Astrocyte of the cerebellum (primary cell): ENCODE data around the gene RAMAC.
A peak's percentile ranks its signal among the peaks of the same experiment; 100 is the strongest.

Experiments
- DNase-seq: peaks from one replicate; pipeline ENCODE4 v3.0.0-alpha.2; 2011; ENCODE audit warnings: low read depth
- H3K4me3 ChIP-seq: 2 replicates; pipeline ENCODE4 v1.5.1; 2011; ENCODE audit warnings: mild to moderate bottlenecking, low read depth, low read length, moderate library complexity
- in situ Hi-C: cut with HindIII; loops from 2 replicates; pipeline ENCODE4 v1.10.0; 2017; ENCODE audit warnings: low sequenced_read_pairs
- TF ChIP-seq, protein P1 (sequence below): IDR thresholded peaks from 2 replicates; pipeline ENCODE4 v1.5.1; 2012; ENCODE audit warnings: low read length, low read depth, moderate library complexity, mild to moderate bottlenecking; ENCODE audit errors: missing control alignments

The RAMAC gene

DNA sequence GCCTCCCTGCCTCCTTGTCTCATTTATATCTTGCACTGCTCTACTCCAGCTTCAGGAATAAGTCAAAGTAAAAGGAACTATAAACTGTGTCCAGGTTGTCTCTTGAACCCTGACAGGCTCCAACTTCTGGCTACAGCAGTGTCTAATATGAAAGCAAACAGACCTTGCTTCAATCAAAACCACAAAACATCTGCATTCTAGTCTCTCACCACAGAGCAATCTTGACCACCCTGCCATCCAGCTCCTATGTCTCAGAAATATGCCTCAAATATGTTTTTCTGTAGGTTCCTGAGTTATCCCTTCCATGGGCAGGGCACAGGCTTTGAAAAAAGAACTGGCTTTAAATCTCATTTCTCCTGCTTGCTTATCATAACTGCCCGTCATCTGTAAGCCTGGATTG is 13.0 kb upstream of the RAMAC start:
- in situ Hi-C loops: no loop called here
- DNase-seq: no peak
- H3K4me3 ChIP-seq: no peak overlapping the region
- TF ChIP-seq, protein P1, sequence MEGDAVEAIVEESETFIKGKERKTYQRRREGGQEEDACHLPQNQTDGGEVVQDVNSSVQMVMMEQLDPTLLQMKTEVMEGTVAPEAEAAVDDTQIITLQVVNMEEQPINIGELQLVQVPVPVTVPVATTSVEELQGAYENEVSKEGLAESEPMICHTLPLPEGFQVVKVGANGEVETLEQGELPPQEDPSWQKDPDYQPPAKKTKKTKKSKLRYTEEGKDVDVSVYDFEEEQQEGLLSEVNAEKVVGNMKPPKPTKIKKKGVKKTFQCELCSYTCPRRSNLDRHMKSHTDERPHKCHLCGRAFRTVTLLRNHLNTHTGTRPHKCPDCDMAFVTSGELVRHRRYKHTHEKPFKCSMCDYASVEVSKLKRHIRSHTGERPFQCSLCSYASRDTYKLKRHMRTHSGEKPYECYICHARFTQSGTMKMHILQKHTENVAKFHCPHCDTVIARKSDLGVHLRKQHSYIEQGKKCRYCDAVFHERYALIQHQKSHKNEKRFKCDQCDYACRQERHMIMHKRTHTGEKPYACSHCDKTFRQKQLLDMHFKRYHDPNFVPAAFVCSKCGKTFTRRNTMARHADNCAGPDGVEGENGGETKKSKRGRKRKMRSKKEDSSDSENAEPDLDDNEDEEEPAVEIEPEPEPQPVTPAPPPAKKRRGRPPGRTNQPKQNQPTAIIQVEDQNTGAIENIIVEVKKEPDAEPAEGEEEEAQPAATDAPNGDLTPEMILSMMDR: no peak

DNA sequence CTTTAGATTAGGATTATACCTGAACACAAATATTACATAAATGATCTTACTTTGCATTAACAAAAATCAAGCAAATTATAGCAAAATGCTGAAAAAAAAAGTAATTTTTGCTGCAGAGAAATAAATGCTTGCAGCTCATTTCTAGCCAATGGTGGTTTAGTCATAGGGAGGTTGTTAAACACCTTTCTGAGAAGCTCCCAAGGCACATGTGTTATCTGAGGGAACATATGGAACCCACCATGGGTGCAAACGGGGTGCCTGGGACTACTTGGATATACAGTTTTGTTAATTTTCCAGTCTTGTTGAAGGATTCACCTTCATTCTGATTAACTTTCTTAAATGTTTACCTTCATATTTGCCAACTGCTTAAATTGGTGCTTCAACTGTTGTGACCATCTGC is 8.9 kb upstream of the RAMAC start:
- in situ Hi-C loops: no loop called here
- TF ChIP-seq, protein P1: no peak
- no peak overlapping the region for H3K4me3 ChIP-seq
- no peak for DNase-seq

DNA sequence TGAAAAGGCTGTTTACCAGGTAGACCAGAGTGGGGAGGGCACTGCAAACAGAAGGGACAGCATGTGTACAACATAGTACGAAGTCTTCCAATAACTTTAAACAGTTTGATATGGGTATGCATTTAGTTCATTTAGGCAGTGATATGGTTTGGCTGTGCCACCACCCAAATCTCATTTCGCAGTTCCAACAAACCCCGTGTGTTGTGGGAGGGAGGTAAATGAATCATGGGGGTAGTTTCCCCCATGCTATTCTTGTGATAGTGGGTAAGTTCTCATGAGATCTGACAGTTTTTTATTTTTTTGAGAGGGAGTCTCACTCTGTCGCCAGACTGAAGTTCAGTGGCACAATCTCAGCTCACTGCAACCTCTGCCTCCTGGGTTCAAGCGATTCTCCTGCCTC is 7.6 kb upstream of the RAMAC start:
- DNase-seq: no peak

DNA sequence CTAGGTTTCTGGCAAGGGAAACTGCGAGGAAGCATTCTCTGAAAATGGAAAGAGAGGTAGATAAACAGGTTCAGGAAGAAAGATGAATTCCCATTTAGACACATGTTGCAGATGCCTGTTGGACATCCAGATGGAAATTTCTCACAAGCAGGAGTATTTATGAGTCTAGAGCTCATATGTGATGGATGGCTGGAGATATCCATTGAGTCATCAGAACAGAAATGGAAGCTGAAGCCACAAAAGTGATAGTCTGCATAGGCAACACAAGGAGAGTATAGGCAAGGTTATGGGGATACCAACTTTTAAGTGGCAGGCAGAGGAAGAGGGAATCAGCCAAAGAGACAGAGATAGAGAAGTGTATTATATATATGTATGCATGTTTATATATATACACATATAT is 6.3 kb upstream of the RAMAC start:
- no peak for DNase-seq
- in situ Hi-C loops: no loop called here
- no peak overlapping the region for H3K4me3 ChIP-seq
- TF ChIP-seq, protein P1: no peak

More for the DNA sequence above, 7.6 kb upstream of the RAMAC start:
- TF ChIP-seq, protein P1: no peak
- in situ Hi-C loops: no loop called here
- H3K4me3 ChIP-seq: no peak overlapping the region

DNA sequence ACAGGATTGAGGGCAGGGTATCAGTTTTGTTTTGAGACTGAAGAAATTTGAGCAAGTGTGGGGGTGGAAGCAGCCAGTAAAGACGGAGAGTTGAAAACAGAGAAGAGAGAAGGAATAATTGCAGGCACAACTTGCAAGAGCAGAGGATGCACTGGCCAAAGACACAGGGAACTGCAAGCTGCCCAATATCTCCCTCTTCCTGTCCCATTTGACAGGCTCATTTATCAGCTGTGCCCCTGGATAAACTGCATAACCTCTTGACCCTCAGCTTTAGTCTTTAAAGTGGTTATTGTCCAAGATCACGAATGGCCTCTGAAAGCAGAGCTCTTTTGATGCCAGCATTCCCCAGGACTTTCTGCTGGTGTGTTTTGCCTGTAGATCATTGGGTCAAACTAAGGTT is 5.0 kb upstream of the RAMAC start:
- no peak overlapping the region for H3K4me3 ChIP-seq
- TF ChIP-seq, protein P1: no peak
- in situ Hi-C loops: no loop called here
- DNase-seq: no peak

DNA sequence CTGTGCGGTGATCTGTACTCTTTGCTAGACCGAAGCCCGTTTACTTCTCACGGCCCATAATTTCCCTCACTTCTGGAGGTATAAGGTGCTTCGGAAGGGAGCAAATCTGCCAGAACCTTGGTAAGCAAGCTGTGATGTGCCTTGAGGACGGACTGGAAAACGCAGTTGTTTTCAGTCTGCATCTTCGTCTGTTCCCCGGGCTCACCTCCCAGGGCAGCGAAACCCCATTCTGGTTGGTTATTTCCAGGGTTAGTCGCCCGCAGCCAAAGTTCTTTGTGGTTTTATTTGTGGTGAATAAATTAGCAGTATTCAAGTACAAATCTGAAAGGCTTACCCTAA is 401 bp downstream of the RAMAC start:
- in situ Hi-C loops: no loop called here
- TF ChIP-seq, protein P1: no peak
- peak; percentile 8 for DNase-seq
- H3K4me3 ChIP-seq: peak overlapping the region; percentile 60

DNA sequence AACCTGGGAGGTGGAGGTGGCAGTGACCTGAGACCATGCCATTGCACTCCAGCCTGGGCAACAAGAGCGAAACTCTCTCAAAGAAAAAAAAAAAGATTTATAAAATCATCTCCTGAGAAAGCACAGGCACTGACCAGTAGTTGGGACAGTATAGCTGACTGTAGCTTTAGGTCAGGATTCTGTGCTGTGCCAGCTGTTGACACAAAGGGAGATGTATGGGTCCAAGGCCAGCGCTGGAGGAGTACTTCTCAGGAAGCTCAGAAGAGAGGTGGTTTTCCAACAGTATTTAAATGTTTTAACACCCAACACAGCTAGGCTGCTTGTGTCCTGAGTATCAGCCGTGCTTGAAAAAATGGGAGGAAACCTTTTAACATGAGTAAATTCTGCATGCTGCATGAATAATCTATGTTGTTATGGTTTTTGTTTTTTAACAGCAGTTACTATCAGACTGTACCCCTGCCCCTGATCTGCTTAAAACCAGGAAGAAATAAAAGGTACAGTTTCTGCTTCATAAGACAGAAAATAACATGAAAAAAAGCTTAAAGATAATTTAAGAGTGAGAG is 6.5 kb downstream of the RAMAC start:
- no peak overlapping the region for H3K4me3 ChIP-seq
- TF ChIP-seq, protein P1: no peak
- DNase-seq: no peak
- in situ Hi-C loops: no loop called here
